Adrenal gland (tissue), 5 donors: ENCODE data around the gene ACBD6.

Source experiments
- POLR2A ChIP-seq, 2 donors: fragments of 450-650 bp; IDR thresholded peaks; one replicate each; pipeline ENCODE4 v1.6.1; 2017; ENCODE audit warnings: antibody characterized with exemption in 2 of 2, mild to moderate bottlenecking in 2 of 2, moderate library complexity in 1 of 2
- TF ChIP-seq, protein P1 (sequence below), 6 experiments: fragments of 450-650 bp in 4 of 6; fragments of 200-600 bp in 2 of 6; sonication (generic) in 1 of 6; IDR thresholded peaks; 1 replicate in 5 of 6; 2 replicates in 1 of 6; pipeline versions ENCODE4 v1.5.1 to v1.8.0; 2016 to 2021; ENCODE audit warnings: antibody characterized with exemption in 6 of 6, mild to moderate bottlenecking in 2 of 6, moderate library complexity in 1 of 6
- donor health status: DM: no; HTN: no; CAD: no.

- TF ChIP-seq, protein P1, sequence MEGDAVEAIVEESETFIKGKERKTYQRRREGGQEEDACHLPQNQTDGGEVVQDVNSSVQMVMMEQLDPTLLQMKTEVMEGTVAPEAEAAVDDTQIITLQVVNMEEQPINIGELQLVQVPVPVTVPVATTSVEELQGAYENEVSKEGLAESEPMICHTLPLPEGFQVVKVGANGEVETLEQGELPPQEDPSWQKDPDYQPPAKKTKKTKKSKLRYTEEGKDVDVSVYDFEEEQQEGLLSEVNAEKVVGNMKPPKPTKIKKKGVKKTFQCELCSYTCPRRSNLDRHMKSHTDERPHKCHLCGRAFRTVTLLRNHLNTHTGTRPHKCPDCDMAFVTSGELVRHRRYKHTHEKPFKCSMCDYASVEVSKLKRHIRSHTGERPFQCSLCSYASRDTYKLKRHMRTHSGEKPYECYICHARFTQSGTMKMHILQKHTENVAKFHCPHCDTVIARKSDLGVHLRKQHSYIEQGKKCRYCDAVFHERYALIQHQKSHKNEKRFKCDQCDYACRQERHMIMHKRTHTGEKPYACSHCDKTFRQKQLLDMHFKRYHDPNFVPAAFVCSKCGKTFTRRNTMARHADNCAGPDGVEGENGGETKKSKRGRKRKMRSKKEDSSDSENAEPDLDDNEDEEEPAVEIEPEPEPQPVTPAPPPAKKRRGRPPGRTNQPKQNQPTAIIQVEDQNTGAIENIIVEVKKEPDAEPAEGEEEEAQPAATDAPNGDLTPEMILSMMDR (IDR thresholded peaks at IDR 0.05): no peak
- no peak for TF ChIP-seq POLR2A (IDR thresholded peaks at IDR 0.05)
These were observed 206.4 kb downstream of the ACBD6 start for GRCh38 chr1:180295999-180296398.
